GM18951 (cell line): ENCODE measurements around the gene TANGO2.
"Not testable (repeated sequence)": the region's sequence is repeated elsewhere in the genome, so short reads cannot be mapped to it uniquely, and the experiment has no call there.

Source experiments
- POLR2A ChIP-seq: IDR thresholded peaks from 4 replicates; pipeline ENCODE4 v1.6.1; 2011; ENCODE audit warnings: mild to moderate bottlenecking; ENCODE audit not compliant: insufficient read length, insufficient read depth; ENCODE audit errors: extremely low read depth
- in situ Hi-C: fragments of 300-500 bp; cut with MboI; formaldehyde crosslinking; loops from one replicate; pipeline ENCODE4 v1.12.0; 2022; ENCODE audit warnings: low sequenced_read_pairs, mixed read lengths, inconsistent platforms; ENCODE audit not compliant: unreplicated experiment

TANGO2 gene

GRCh38 chr22:20062766-20063083, 41.8 kb downstream of the TANGO2 start:
- no peak for TF ChIP-seq POLR2A

GRCh38 chr22:20063271-20064139, 42.6 kb downstream of the TANGO2 start:
- no peak for TF ChIP-seq POLR2A
- in situ Hi-C loops = no loop called here

More at GRCh38 chr22:20062766-20063083, 41.8 kb downstream of the TANGO2 start:
- in situ Hi-C loops = no loop called here

- no peak for TF ChIP-seq POLR2A
- in situ Hi-C loops = no loop called here
Observed at GRCh38 chr22:20064140-20064480, 43.2 kb downstream of the TANGO2 start.

GRCh38 chr22:20064545-20065262, 43.8 kb downstream of the TANGO2 start:
- TF ChIP-seq POLR2A = no peak
- in situ Hi-C loops = no loop called here

GRCh38 chr22:20065896-20066616, 45.1 kb downstream of the TANGO2 start:
- in situ Hi-C loops = no loop called here
- no peak for TF ChIP-seq POLR2A

- in situ Hi-C loops = no loop called here
- no peak for TF ChIP-seq POLR2A
Observed at GRCh38 chr22:20066617-20067383, 45.9 kb downstream of the TANGO2 start.

GRCh38 chr22:20067384-20067682, 46.4 kb downstream of the TANGO2 start:
- in situ Hi-C loops = not testable (repeated sequence)

GRCh38 chr22:20068640-20069039, 47.7 kb downstream of the TANGO2 start:
- in situ Hi-C loops = no loop called here
- no peak for TF ChIP-seq POLR2A

GRCh38 chr22:20069331-20070042, 48.6 kb downstream of the TANGO2 start:
- in situ Hi-C loops = no loop called here
- no peak for TF ChIP-seq POLR2A

GRCh38 chr22:20071524-20071972, 50.6 kb downstream of the TANGO2 start:
- no peak for TF ChIP-seq POLR2A
- in situ Hi-C loops = no loop called here

- in situ Hi-C loops = no loop called here
- TF ChIP-seq POLR2A = no peak
Observed at GRCh38 chr22:20076627-20077172, 55.8 kb downstream of the TANGO2 start.

GRCh38 chr22:20079745-20080444, 59.0 kb downstream of the TANGO2 start, which contains the start of gene DGCR8:
Gene DGCR8 (plus strand): TSS chr22:20080241. CDS start chr22:20085964, 5,723 bp downstream.
- in situ Hi-C loops = no loop called here
- peak; percentile 77 for TF ChIP-seq POLR2A
